DND-41 (cell line): Measurements from ENCODE around the gene ATP10D.
"Not testable (repeated sequence)": the region's sequence is repeated elsewhere in the genome, so short reads cannot be mapped to it uniquely, and the experiment has no call there.

Source experiments
- ATAC-seq: fragments of 200-7000 bp; cut with Tn5 transposase; 3 replicates; pipeline ENCODE4 v1.9.1; 2021; ENCODE audit warnings: low read depth; ENCODE audit not compliant: insufficient read depth
- DNase-seq: peaks from one replicate; pipeline ENCODE4 v3.0.0-alpha.2; 2020
- H2AFZ ChIP-seq: 2 replicates; pipeline ENCODE4 v1.6.0; 2012; ENCODE audit warnings: low read depth, low read length
- H3K27ac ChIP-seq: 2 replicates; pipeline ENCODE4 v1.5.1; 2012; ENCODE audit warnings: low read length, inconsistent platforms
- H3K27me3 ChIP-seq: fragments of 200-600 bp; sonication (generic); 2 replicates; pipeline ENCODE4 v1.6.0; 2012; ENCODE audit warnings: low read length, mild to moderate bottlenecking, inconsistent platforms; ENCODE audit not compliant: insufficient read depth, poor library complexity
- H3K36me3 ChIP-seq: 2 replicates; pipeline ENCODE4 v1.5.1; 2012; ENCODE audit warnings: low read length, inconsistent platforms; ENCODE audit not compliant: insufficient read depth
- H3K4me1 ChIP-seq: 2 replicates; pipeline ENCODE4 v1.5.1; 2012; ENCODE audit warnings: mild to moderate bottlenecking, low read length; ENCODE audit not compliant: insufficient read depth
- H3K4me2 ChIP-seq: 2 replicates; pipeline ENCODE4 v1.6.0; 2012; ENCODE audit warnings: mild to moderate bottlenecking, moderate library complexity, low read length, inconsistent platforms; ENCODE audit not compliant: insufficient read depth
- H3K4me3 ChIP-seq, 2 experiments: fragments of 200-600 bp in 1 of 2; shearing (Covaris generic) in 1 of 2; 2 replicates each; pipeline ENCODE4 v1.5.1; 2012 to 2016; ENCODE audit warnings: inconsistent platforms in 2 of 2, low read length in 2 of 2, mild to moderate bottlenecking in 2 of 2, low read depth in 1 of 2, moderate library complexity in 1 of 2
- H3K79me2 ChIP-seq: 2 replicates; pipeline ENCODE4 v1.6.0; 2012; ENCODE audit warnings: low read length, inconsistent platforms; ENCODE audit not compliant: insufficient read depth
- H3K9ac ChIP-seq: 2 replicates; pipeline ENCODE4 v1.6.0; 2012; ENCODE audit warnings: low read depth, mild to moderate bottlenecking, inconsistent platforms, low read length, moderate library complexity
- H3K9me3 ChIP-seq: 2 replicates; pipeline ENCODE4 v1.5.1; 2012; ENCODE audit warnings: low read length, moderate library complexity, mild to moderate bottlenecking, inconsistent platforms; ENCODE audit not compliant: insufficient read depth, severe bottlenecking
- H4K20me1 ChIP-seq: 2 replicates; pipeline ENCODE4 v1.6.0; 2012; ENCODE audit warnings: low read length; ENCODE audit not compliant: insufficient read depth
- CTCF ChIP-seq: IDR thresholded peaks from 2 replicates; pipeline ENCODE4 v1.5.1; 2012; ENCODE audit warnings: borderline replicate concordance, low read length, moderate library complexity, mild to moderate bottlenecking; ENCODE audit not compliant: poor library complexity, severe bottlenecking; ENCODE audit errors: extremely low read depth
- EZH2 ChIP-seq: IDR thresholded peaks from 3 replicates; pipeline ENCODE4 v1.6.1; 2012; ENCODE audit warnings: borderline replicate concordance, low read depth, mild to moderate bottlenecking, moderate library complexity, low read length, inconsistent platforms; ENCODE audit not compliant: severe bottlenecking

Gene ATP10D

DNA sequence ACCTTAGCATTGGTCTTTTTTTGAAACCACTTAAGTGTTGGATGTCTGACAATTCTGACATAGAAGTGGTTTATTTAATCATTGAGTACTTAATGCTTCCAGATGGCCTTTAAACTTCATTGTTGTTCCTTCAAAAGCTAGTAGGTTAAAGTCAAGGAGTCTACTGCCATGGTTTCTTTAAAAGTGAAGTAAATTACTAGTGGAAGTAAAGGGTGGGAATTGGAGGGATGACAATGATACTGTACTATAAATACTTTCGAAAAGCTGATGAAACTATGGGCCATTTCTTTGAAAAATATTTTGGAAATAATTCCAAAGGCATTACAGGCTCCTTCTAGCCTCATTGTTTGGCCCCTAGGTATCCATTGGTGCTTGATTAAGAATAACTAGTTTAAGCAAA, 51.9 kb downstream of the ATP10D start:
- Histone ChIP-seq H2AFZ (no peak overlapping the region), H3K4me3 (no peak overlapping the region), H3K27me3 (no peaks in the 10 kb centered on the region), H3K4me2 (no peak overlapping the region), H3K9me3 (no peaks in the 10 kb centered on the region), H3K79me2 (peaks cover 12% of the 10 kb centered on the region; the same call in 1 of the 2 replicates), H4K20me1 (no peaks in the 10 kb centered on the region), H3K9ac (no peak overlapping the region), H3K36me3 (peaks cover 69% of the 10 kb centered on the region), H3K27ac (no peak overlapping the region), H3K4me1 (peaks cover 44% of the 10 kb centered on the region)
- no peak for TF ChIP-seq CTCF
- no peak for TF ChIP-seq EZH2
- DNase-seq (no peak), ATAC-seq (no peak)

- H2AFZ ChIP-seq, result no peak overlapping the region
- H3K9ac ChIP-seq, result no peak overlapping the region
- H3K79me2 ChIP-seq, result peaks cover 9% of the 10 kb centered on the region; the same call in 1 of the 2 replicates
- H3K9me3 ChIP-seq, result no peaks in the 10 kb centered on the region
- no peaks in the 10 kb centered on the region for H4K20me1 ChIP-seq
- H3K4me2 ChIP-seq, result no peak overlapping the region
- DNase-seq, result no peak
- H3K4me3 ChIP-seq, result no peak overlapping the region
- H3K27ac ChIP-seq, result peak overlapping the region; percentile 26
- TF ChIP-seq CTCF (no peak), EZH2 (no peak)
- H3K36me3 ChIP-seq, result peaks cover 74% of the 10 kb centered on the region
- H3K27me3 ChIP-seq, result no peaks in the 10 kb centered on the region
- H3K4me1 ChIP-seq, result peaks cover 31% of the 10 kb centered on the region
- ATAC-seq, result peak; percentile 41
Measured at GRCh38 chr4:47538111-47538824, 53.2 kb downstream of the ATP10D start.

DNA sequence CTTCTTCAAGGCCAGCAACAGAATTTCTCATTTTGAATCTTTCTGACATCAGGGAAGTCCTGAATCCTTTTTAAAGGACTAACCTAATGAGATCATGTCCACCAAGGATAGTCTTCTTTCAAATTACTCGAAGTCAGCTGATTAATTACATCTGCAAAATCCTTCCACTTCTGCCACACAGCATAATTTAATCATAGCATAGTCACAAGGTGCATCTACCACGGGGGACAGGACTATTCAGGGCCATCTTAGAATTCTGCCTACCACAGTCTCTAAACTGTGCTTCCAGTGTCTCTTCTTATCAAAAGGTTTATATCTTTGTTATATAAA, 53.7 kb downstream of the ATP10D start:
- Histone ChIP-seq H3K27me3 (no peaks in the 10 kb centered on the region), H3K36me3 (peaks cover 72% of the 10 kb centered on the region), H4K20me1 (no peaks in the 10 kb centered on the region), H3K4me2 (no peak overlapping the region), H3K4me1 (peaks cover 25% of the 10 kb centered on the region), H3K27ac (peak overlapping the region; percentile 26), H3K4me3 (no peak overlapping the region), H3K9me3 (no peaks in the 10 kb centered on the region), H3K9ac (no peak overlapping the region), H3K79me2 (peaks cover 6% of the 10 kb centered on the region; the same call in 1 of the 2 replicates), H2AFZ (no peak overlapping the region)
- no peak for TF ChIP-seq EZH2
- no peak for TF ChIP-seq CTCF
- ATAC-seq, result 0 out of 3 replicates have a peak, but pooled peaks have one; percentile 28
- no peak for DNase-seq

DNA sequence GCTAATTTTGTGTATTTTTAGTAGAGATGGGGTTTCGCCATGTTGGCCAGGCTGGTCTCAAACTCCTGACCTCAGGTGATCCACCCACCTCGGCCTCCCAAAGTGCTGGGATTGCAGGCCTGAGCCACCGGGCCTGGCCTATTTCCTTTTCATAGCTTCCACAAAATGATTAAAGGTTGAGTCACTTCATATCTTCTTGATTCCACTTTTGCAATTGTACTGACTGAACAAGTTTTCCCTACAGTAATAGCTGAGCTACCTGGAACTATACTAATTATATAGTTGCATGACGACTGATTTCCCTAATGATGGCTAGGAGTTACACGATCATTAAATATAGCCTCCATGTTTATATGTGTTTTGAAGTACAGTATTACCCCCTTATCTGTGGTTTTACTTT, 57.6 kb downstream of the ATP10D start:
- not testable (repeated sequence) for H3K27me3 ChIP-seq, H3K27ac ChIP-seq, H3K79me2 ChIP-seq, H3K9ac ChIP-seq, H4K20me1 ChIP-seq, H3K9me3 ChIP-seq, DNase-seq, H3K4me1 ChIP-seq, H3K4me2 ChIP-seq, H2AFZ ChIP-seq, H3K4me3 ChIP-seq, ATAC-seq
- peaks cover 61% of the 10 kb centered on the region for H3K36me3 ChIP-seq
